Gastroesophageal sphincter (tissue), 3 donors: Measurements from ENCODE around the gene MAP1LC3B.

ENCODE experiments used
- EP300 ChIP-seq: sonication (generic); formaldehyde crosslinking; IDR thresholded peaks from one replicate; pipeline ENCODE4 v1.6.1; 2017; ENCODE audit warnings: antibody characterized with exemption, mild to moderate bottlenecking
- POLR2A ChIP-seq, 2 donors: fragments of 450-650 bp; IDR thresholded peaks; one replicate each; pipeline ENCODE4 v1.6.1; 2017; ENCODE audit warnings: antibody characterized with exemption in 2 of 2, mild to moderate bottlenecking in 2 of 2, moderate library complexity in 1 of 2
- POLR2AphosphoS5 ChIP-seq: sonication (generic); formaldehyde crosslinking; IDR thresholded peaks from one replicate; pipeline ENCODE4 v1.6.1; 2017; ENCODE audit warnings: antibody characterized with exemption
- TF ChIP-seq, protein P1 (sequence below), 4 experiments: fragments of 200-600 bp in 2 of 4; fragments of 450-650 bp in 2 of 4; sonication (generic) in 1 of 4; IDR thresholded peaks; one replicate each; pipeline ENCODE4 v1.5.1; 2017 to 2019; ENCODE audit warnings: antibody characterized with exemption in 4 of 4, mild to moderate bottlenecking in 2 of 4, moderate library complexity in 2 of 4

DNA sequence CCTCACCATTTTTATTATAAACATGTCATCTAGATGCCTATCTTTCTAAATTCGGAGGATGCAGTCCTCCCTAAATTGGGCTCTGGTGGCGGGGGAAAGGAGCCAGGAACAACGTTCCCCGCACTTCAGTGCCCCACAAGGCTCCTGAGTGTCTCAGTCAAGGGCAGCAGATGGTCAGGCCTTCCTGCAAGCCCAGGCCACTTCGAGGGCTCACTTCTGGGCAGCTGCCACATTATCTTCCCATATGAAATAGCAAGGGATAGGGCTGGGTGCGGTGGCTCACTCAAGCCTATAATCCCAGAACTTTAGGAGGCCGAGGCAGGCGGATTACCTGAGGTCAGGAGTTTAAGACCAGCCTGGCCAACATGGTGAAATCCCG, 40.8 kb upstream of the MAP1LC3B start:
- TF ChIP-seq, protein P1, sequence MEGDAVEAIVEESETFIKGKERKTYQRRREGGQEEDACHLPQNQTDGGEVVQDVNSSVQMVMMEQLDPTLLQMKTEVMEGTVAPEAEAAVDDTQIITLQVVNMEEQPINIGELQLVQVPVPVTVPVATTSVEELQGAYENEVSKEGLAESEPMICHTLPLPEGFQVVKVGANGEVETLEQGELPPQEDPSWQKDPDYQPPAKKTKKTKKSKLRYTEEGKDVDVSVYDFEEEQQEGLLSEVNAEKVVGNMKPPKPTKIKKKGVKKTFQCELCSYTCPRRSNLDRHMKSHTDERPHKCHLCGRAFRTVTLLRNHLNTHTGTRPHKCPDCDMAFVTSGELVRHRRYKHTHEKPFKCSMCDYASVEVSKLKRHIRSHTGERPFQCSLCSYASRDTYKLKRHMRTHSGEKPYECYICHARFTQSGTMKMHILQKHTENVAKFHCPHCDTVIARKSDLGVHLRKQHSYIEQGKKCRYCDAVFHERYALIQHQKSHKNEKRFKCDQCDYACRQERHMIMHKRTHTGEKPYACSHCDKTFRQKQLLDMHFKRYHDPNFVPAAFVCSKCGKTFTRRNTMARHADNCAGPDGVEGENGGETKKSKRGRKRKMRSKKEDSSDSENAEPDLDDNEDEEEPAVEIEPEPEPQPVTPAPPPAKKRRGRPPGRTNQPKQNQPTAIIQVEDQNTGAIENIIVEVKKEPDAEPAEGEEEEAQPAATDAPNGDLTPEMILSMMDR (IDR thresholded peaks at IDR 0.05) = no peak
- TF ChIP-seq EP300 (no peak), POLR2A (IDR thresholded peaks at IDR 0.05) (no peak), POLR2AphosphoS5 (no peak)
